Osteoblast (primary cell): ENCODE data around the gene EIF3M. TPM values are rescaled to one million over a fixed set of nuclear protein-coding genes. Genes with fewer than 3 reads are reported as not detected.

Experiments
- DNase-seq: peaks from one replicate; pipeline ENCODE4 v3.0.0; 2011; ENCODE audit warnings: low spot score, mixed read lengths; ENCODE audit not compliant: insufficient read length; ENCODE audit errors: missing footprints
- H2AFZ ChIP-seq: 2 replicates; pipeline ENCODE4 v1.6.0; 2011; ENCODE audit warnings: mild to moderate bottlenecking, low read length
- H3K27ac ChIP-seq: 2 replicates; pipeline ENCODE4 v1.5.1; 2011; ENCODE audit warnings: mild to moderate bottlenecking, low read depth, low read length, moderate library complexity
- H3K27me3 ChIP-seq: 2 replicates; pipeline ENCODE4 v1.6.0; 2012; ENCODE audit warnings: mild to moderate bottlenecking, control low read depth, inconsistent platforms, low read length, moderate library complexity; ENCODE audit not compliant: insufficient read depth
- H3K36me3 ChIP-seq: 2 replicates; pipeline ENCODE4 v1.5.1; 2011; ENCODE audit warnings: mild to moderate bottlenecking, low read length, control low read depth, moderate library complexity; ENCODE audit not compliant: insufficient read depth
- H3K4me1 ChIP-seq: 2 replicates; pipeline ENCODE4 v1.5.1; 2011; ENCODE audit warnings: mild to moderate bottlenecking, low read length, control low read depth, moderate library complexity; ENCODE audit not compliant: insufficient read depth
- H3K4me2 ChIP-seq: 2 replicates; pipeline ENCODE4 v1.6.0; 2011; ENCODE audit warnings: mild to moderate bottlenecking, low read length; ENCODE audit not compliant: insufficient read depth
- H3K4me3 ChIP-seq: fragments of 200-600 bp; sonication (generic); 3 replicates; pipeline ENCODE4 v1.5.1; 2012; ENCODE audit warnings: mild to moderate bottlenecking, low read length, inconsistent platforms; ENCODE audit not compliant: insufficient read depth
- H3K79me2 ChIP-seq: 2 replicates; pipeline ENCODE4 v1.6.0; 2012; ENCODE audit warnings: mild to moderate bottlenecking, low read length, control low read depth, inconsistent platforms; ENCODE audit not compliant: insufficient read depth
- H3K9me3 ChIP-seq: 2 replicates; pipeline ENCODE4 v1.5.1; 2011; ENCODE audit warnings: low read depth, low read length, control low read depth
- H4K20me1 ChIP-seq: 2 replicates; pipeline ENCODE4 v1.6.0; 2012; ENCODE audit warnings: mild to moderate bottlenecking, low read length, control low read depth; ENCODE audit not compliant: insufficient read depth
- CTCF ChIP-seq: IDR thresholded peaks from 2 replicates; pipeline ENCODE4 v1.5.1; 2011; ENCODE audit warnings: mild to moderate bottlenecking, low read depth, low read length, moderate library complexity; ENCODE audit errors: extremely low read depth
- total RNA-seq: library from RNA; depleted of rRNA; stranded (reverse); fragments of >200 nt; gene quantifications from 2 replicates; pipeline ENCODE4 v1.2.3, GENCODE V29; 2012

EIF3M gene
- total RNA-seq, 1 donor: 378 TPM

DNA sequence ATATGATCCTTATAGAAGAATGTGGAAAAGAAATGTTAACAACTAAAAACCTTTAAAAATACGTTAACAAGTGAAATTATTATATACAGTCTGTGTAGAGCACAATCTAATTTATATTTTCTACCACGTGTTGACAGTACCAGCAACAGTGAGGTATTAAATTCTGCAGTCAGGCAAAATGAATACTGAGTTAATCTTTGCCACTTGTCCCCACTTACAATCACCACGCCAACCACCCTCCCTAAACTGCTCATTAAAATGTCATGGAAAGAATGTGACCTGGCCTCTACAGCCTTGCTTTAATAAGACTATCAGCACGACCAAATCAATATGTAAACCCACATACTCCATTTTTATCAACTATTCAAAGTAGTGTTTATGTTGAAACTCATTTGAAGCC is 28.5 kb upstream of the EIF3M start:
- Histone ChIP-seq H3K4me2 (no peak overlapping the region), H3K4me3 (no peak overlapping the region), H3K9me3 (no peaks in the 10 kb centered on the region), H2AFZ (no peak overlapping the region), H3K27me3 (no peaks in the 10 kb centered on the region), H3K4me1 (no peaks in the 10 kb centered on the region), H3K79me2 (no peaks in the 10 kb centered on the region), H4K20me1 (no peaks in the 10 kb centered on the region), H3K27ac (no peak overlapping the region), H3K36me3 (no peaks in the 10 kb centered on the region)
- no peak for DNase-seq
- TF ChIP-seq CTCF: no peak

GRCh38 chr11:32555895-32556294 is 27.7 kb upstream of the EIF3M start:
- Histone ChIP-seq H3K27ac (no peak overlapping the region), H3K9me3 (no peaks in the 10 kb centered on the region), H3K79me2 (no peaks in the 10 kb centered on the region), H2AFZ (no peak overlapping the region), H3K36me3 (no peaks in the 10 kb centered on the region), H3K4me2 (no peak overlapping the region), H3K4me1 (no peaks in the 10 kb centered on the region), H3K27me3 (no peaks in the 10 kb centered on the region), H3K4me3 (no peak overlapping the region), H4K20me1 (no peaks in the 10 kb centered on the region)
- no peak for DNase-seq
- TF ChIP-seq CTCF: no peak

- H3K4me3 ChIP-seq: no peak overlapping the region
- no peak overlapping the region for H3K4me2 ChIP-seq
- H4K20me1 ChIP-seq: no peaks in the 10 kb centered on the region
- no peaks in the 10 kb centered on the region for H3K79me2 ChIP-seq
- no peaks in the 10 kb centered on the region for H3K9me3 ChIP-seq
- H3K4me1 ChIP-seq: no peaks in the 10 kb centered on the region
- H2AFZ ChIP-seq: no peak overlapping the region
- H3K36me3 ChIP-seq: no peaks in the 10 kb centered on the region
- DNase-seq: no peak
- no peak for TF ChIP-seq CTCF
- H3K27ac ChIP-seq: no peak overlapping the region
- H3K27me3 ChIP-seq: no peaks in the 10 kb centered on the region
Observed at GRCh38 chr11:32561835-32562234, 21.8 kb upstream of the EIF3M start.

GRCh38 chr11:32562839-32563599 is 20.6 kb upstream of the EIF3M start:
- DNase-seq: no peak
- no peak overlapping the region for H2AFZ ChIP-seq
- no peaks in the 10 kb centered on the region for H3K9me3 ChIP-seq
- no peaks in the 10 kb centered on the region for H3K4me1 ChIP-seq
- H4K20me1 ChIP-seq: no peaks in the 10 kb centered on the region
- no peaks in the 10 kb centered on the region for H3K27me3 ChIP-seq
- no peak overlapping the region for H3K27ac ChIP-seq
- no peak for TF ChIP-seq CTCF
- H3K36me3 ChIP-seq: no peaks in the 10 kb centered on the region
- no peak overlapping the region for H3K4me3 ChIP-seq
- H3K79me2 ChIP-seq: no peaks in the 10 kb centered on the region
- H3K4me2 ChIP-seq: no peak overlapping the region
